ENCODE measurements around the gene C22orf23.

C22orf23 gene

GRCh38 chr22:37932401-37932800 is 21.0 kb downstream of the C22orf23 start:
- no peaks in the 10 kb centered on the region for H4K20me1 ChIP-seq (ENCODE audit: low read depth, low read length)
- no peaks in the 10 kb centered on the region for H3K9me3 ChIP-seq (ENCODE audit: insufficient read depth, low read length)
- no peak overlapping the region for H3K27ac ChIP-seq (ENCODE audit: low read depth, low read length)
- H2AFZ ChIP-seq (ENCODE audit: low read depth, low read length, severe bottlenecking), result no peak overlapping the region
- H3K79me2 ChIP-seq (ENCODE audit: insufficient read depth, low read length), result no peaks in the 10 kb centered on the region
- no peaks in the 10 kb centered on the region for H3K9me2 ChIP-seq (replicated peaks; ENCODE audit: insufficient read depth, low read length)
- no peak for TF ChIP-seq CTCF (IDR thresholded peaks at IDR 0.05; ENCODE audit: insufficient read depth, low read length, poor library complexity, severe bottlenecking)
- no peak for TF ChIP-seq EZH2phosphoT487 (conservative IDR thresholded peaks at IDR 0.05; ENCODE audit: low read length)
- no peak overlapping the region for H3K4me3 ChIP-seq (ENCODE audit: insufficient read depth, low read length, poor library complexity, severe bottlenecking)
- H3K27me3 ChIP-seq (ENCODE audit: low read length), result no peaks in the 10 kb centered on the region
- no peak overlapping the region for H3K9ac ChIP-seq (ENCODE audit: low read length)
- H3K4me2 ChIP-seq (ENCODE audit: low read depth, low read length, poor library complexity, severe bottlenecking), result no peak overlapping the region
- no peaks in the 10 kb centered on the region for H3K36me3 ChIP-seq (ENCODE audit: low read length)
- H3F3A ChIP-seq (ENCODE audit: insufficient read depth), result no peaks in the 10 kb centered on the region

- H3K36me3 ChIP-seq (ENCODE audit: low read length), result no peaks in the 10 kb centered on the region
- no peaks in the 10 kb centered on the region for H3K9me2 ChIP-seq (replicated peaks; ENCODE audit: insufficient read depth, low read length)
- H3K27ac ChIP-seq (ENCODE audit: low read depth, low read length), result no peak overlapping the region
- no peak overlapping the region for H2AFZ ChIP-seq (ENCODE audit: low read depth, low read length, severe bottlenecking)
- H3K4me2 ChIP-seq (ENCODE audit: low read depth, low read length, poor library complexity, severe bottlenecking), result no peak overlapping the region
- no peaks in the 10 kb centered on the region for H4K20me1 ChIP-seq (ENCODE audit: low read depth, low read length)
- no peak overlapping the region for H3K9ac ChIP-seq (ENCODE audit: low read length)
- no peak for TF ChIP-seq CTCF (IDR thresholded peaks at IDR 0.05; ENCODE audit: insufficient read depth, low read length, poor library complexity, severe bottlenecking)
- H3F3A ChIP-seq (ENCODE audit: insufficient read depth), result no peaks in the 10 kb centered on the region
- H3K4me3 ChIP-seq (ENCODE audit: insufficient read depth, low read length, poor library complexity, severe bottlenecking), result no peak overlapping the region
- no peaks in the 10 kb centered on the region for H3K27me3 ChIP-seq (ENCODE audit: low read length)
- H3K79me2 ChIP-seq (ENCODE audit: insufficient read depth, low read length), result no peaks in the 10 kb centered on the region
- H3K9me3 ChIP-seq (ENCODE audit: insufficient read depth, low read length), result no peaks in the 10 kb centered on the region
Observed at GRCh38 chr22:37931893-37932389, 21.5 kb downstream of the C22orf23 start.

GRCh38 chr22:37930952-37931440 is 22.4 kb downstream of the C22orf23 start:
- Histone ChIP-seq H3K4me3 (ENCODE audit: insufficient read depth, low read length, poor library complexity, severe bottlenecking) (no peak overlapping the region), H4K20me1 (ENCODE audit: low read depth, low read length) (no peaks in the 10 kb centered on the region), H3K27ac (ENCODE audit: low read depth, low read length) (no peak overlapping the region), H3K79me2 (ENCODE audit: insufficient read depth, low read length) (no peaks in the 10 kb centered on the region), H3K36me3 (ENCODE audit: low read length) (no peaks in the 10 kb centered on the region), H3F3A (ENCODE audit: insufficient read depth) (no peaks in the 10 kb centered on the region), H3K4me2 (ENCODE audit: low read depth, low read length, poor library complexity, severe bottlenecking) (no peak overlapping the region), H3K9me2 (replicated peaks; ENCODE audit: insufficient read depth, low read length) (no peaks in the 10 kb centered on the region), H3K9ac (ENCODE audit: low read length) (no peak overlapping the region), H3K9me3 (ENCODE audit: insufficient read depth, low read length) (no peaks in the 10 kb centered on the region), H3K27me3 (ENCODE audit: low read length) (no peaks in the 10 kb centered on the region), H2AFZ (ENCODE audit: low read depth, low read length, severe bottlenecking) (no peak overlapping the region)
- no peak for TF ChIP-seq CTCF (IDR thresholded peaks at IDR 0.05; ENCODE audit: insufficient read depth, low read length, poor library complexity, severe bottlenecking)
- TF ChIP-seq EZH2phosphoT487 (conservative IDR thresholded peaks at IDR 0.05; ENCODE audit: low read length), result no peak
